Endothelial cell of umbilical vein (primary cell): Measurements from ENCODE around the gene DIAPH1.

Experiments used
- CTCF ChIP-seq, 2 donors: IDR thresholded peaks; 1 replicate in 1 of 2; 2 replicates in 1 of 2; pipeline ENCODE4 v1.5.1; 2011; ENCODE audit warnings: low read length in 2 of 2, mild to moderate bottlenecking in 2 of 2, moderate library complexity in 2 of 2, control low read depth in 1 of 2, inconsistent platforms in 1 of 2, low read depth in 1 of 2; ENCODE audit not compliant: insufficient read depth in 1 of 2; ENCODE audit errors: extremely low read depth in 1 of 2
- JUN ChIP-seq: IDR thresholded peaks from 2 replicates; pipeline ENCODE4 v1.6.1; 2011; ENCODE audit warnings: borderline replicate concordance, low read depth; ENCODE audit not compliant: insufficient read length, insufficient read depth
- MAX ChIP-seq: IDR thresholded peaks from 2 replicates; pipeline ENCODE4 v1.6.1; 2011; ENCODE audit not compliant: insufficient read depth, insufficient read length
- POLR2A ChIP-seq: IDR thresholded peaks from 2 replicates; pipeline ENCODE4 v1.6.1; 2012; ENCODE audit warnings: low read depth, mild to moderate bottlenecking, control low read depth, low read length
- POLR2AphosphoS5 ChIP-seq: IDR thresholded peaks from 2 replicates; pipeline ENCODE4 v1.6.1; 2012; ENCODE audit warnings: low read depth, mild to moderate bottlenecking, control low read depth, low read length, moderate library complexity; ENCODE audit not compliant: insufficient read depth

GRCh38 chr5:141665995-141666940, 47.5 kb upstream of the DIAPH1 start:
- no peak for TF ChIP-seq CTCF (IDR thresholded peaks at IDR 0.05; ENCODE audit: extremely low read depth in 1 of 2, insufficient read depth in 1 of 2, low read depth in 1 of 2, low read length in 2 of 2)
- no peak for TF ChIP-seq MAX
- TF ChIP-seq POLR2A, result no peak
- no peak for TF ChIP-seq POLR2AphosphoS5
- TF ChIP-seq JUN, result no peak
